ENCODE measurements around the gene INPP4A.

Gene INPP4A

DNA sequence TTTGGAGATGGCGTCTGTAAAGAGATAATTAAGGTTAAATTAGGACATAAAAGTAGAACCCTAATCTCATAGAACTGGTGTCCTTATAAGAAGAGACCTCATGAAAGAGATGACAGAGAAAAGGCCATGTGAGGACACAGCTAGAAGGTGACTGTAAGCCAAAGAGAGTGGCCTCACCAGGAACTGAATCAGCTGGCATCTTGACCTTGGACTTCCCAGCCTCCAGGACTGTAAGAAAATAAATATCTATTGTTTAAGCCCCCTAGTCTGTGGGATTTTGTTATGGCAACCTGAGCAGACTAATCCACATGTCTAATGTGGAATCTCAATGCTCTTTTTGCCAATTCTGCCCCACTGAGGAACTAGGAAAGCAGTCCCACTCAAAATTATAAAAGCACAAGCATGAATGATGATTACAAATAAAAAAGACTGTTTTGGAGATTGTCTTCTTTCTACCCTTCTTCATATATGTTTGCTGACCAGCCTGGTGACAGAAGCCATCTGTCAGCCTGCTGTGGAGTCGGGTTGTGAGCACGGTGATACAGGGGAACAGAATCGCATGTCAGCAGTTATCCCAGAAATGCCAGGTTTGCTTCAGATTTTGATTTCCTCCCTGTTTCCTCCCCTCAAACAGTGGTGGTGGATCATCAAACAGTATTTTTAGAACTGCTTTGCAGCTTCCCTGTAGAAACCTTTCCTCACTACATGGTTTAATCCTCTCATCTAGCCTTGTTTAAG lies 54.2 kb downstream of the INPP4A start:
- DNase-seq: no peak

- DNase-seq: no peak
Measured at GRCh38 chr2:98500561-98500960, 55.9 kb downstream of the INPP4A start.

GRCh38 chr2:98501223-98501622 lies 56.6 kb downstream of the INPP4A start:
- DNase-seq: no peak

- no peak for DNase-seq
Measured at GRCh38 chr2:98501876-98502275, 57.2 kb downstream of the INPP4A start.

- no peak for DNase-seq
Measured at GRCh38 chr2:98502556-98503335, 58.1 kb downstream of the INPP4A start.

- no peak for DNase-seq
Measured at GRCh38 chr2:98503481-98504105, 58.9 kb downstream of the INPP4A start.

DNA sequence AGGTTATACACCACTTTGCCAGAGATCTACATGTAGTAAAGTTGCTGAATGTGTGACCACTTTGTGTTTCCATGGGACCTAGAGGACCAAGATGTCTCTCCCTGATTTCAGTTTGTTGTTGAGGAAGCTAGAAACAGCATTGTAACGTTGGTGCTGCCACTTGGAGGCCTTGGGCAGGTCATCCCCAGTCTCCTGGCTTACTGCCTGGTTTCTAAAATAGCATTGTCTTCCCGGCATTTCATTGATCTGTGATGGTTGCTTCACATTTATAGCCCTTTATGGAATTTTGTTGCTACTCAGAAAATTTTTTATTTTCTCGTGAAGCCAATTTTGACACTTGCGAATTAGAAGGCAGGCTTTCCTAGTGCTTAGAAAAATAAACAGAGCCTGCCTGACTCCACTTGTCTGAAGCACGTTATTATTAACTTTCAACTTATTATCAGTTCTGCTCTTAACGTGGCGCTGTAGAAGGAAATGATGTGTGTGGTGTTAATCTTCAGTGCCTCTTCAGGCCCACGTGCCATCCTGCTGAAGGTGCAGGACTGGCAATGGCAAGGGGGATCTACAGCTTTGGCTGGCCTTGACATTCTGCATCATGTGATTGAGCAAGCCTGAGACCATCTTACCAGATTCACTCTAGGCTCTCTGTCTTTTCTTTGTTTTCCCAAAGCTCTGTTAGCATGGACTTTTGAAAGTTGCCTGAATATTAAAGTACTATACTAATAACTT lies 59.9 kb downstream of the INPP4A start:
- DNase-seq: no peak

- peak; percentile 24 for DNase-seq
Measured at GRCh38 chr2:98505311-98505808, 60.7 kb downstream of the INPP4A start.

GRCh38 chr2:98505971-98506664 lies 61.5 kb downstream of the INPP4A start:
- no peak for DNase-seq

- no peak for DNase-seq
Measured at GRCh38 chr2:98506881-98507280, 62.2 kb downstream of the INPP4A start.

- no peak for DNase-seq
Measured at GRCh38 chr2:98507461-98507860, 62.8 kb downstream of the INPP4A start.

DNA sequence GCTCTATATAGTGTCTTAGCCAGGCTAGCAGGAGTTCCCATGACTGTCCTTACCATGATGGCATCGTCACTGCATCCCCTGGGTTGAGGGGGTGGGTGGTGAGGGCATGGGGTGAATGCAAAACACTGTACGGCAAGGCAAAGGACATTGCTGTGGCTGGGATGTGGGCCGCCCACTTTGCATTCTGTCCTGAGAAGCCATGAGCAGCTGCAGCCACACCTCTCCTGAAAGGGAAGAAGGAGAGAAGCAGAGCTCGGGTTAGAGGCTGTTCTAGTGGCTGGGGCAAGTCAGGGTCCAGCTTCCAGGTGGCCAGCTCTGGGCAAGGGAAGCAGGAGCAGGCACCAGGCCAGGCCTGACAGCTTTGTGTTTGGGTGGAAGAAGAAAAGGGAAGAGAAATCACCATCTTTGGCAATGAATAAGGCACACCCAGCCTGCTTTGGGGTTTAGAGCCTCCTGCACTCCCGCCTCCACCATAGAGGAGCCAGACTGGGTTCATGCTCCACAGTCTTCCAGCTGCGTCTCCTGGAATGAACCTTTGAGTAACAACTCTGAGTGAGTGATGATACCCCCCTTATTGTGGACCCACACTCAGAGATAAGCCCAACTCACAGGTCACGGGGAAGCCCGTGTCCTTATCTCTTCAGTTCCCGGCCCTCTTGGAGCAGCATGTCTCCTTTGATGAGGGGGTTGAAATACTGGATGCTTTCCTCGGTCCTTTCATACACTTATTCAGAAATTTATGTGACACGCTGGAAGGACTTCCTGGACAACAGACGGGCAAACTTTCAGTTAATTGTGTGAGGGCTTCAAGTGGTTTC lies 63.4 kb downstream of the INPP4A start:
- no peak for DNase-seq

GRCh38 chr2:98508709-98509066 lies 64.0 kb downstream of the INPP4A start:
- peak; percentile 54 for DNase-seq

GRCh38 chr2:98509542-98510321 lies 65.1 kb downstream of the INPP4A start:
- DNase-seq: no peak

GRCh38 chr2:98510322-98510662 lies 65.6 kb downstream of the INPP4A start:
- DNase-seq: no peak

DNA sequence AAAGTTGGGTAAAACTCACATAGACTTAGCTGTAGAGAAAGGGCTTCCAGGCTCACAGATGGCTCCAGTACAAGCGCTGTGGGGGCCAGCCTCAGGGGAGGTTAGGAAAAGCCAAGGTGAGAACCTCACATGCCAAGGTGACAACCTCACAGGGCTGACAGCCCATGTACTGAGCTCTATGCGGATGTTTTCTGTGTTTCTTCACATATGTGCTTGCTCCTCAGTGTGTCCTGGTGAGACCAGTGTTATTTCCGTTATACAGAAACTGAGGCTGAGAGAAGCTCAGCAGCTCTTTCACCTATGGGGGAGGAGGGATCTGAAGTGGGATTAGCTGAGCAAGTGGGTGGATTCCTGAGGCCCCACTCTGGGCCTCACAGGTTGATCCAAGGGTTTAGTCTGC lies 67.3 kb downstream of the INPP4A start:
- DNase-seq: no peak

DNA sequence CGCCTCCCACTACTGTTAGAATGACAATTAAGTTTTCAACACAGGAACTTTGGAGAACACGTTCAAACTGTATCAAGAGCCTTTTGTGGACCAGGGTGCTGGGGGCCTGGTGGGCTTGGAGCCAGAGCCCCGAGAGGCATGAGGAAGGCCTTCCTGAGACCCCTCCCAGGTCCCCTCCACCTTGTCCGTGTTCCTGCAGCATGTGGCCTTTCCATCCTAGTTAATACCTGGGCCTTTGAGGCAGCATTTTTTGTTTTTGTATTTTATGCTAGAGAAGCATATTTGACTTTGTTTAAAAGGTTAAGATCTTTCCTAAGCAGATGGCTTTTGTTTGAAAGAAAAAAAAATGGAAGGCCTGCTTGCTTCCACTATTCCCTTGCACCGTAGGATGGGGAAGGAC lies 68.0 kb downstream of the INPP4A start:
- no peak for DNase-seq

GRCh38 chr2:98514096-98514639 lies 69.5 kb downstream of the INPP4A start:
- no peak for DNase-seq

GRCh38 chr2:98514879-98515249 lies 70.2 kb downstream of the INPP4A start:
- DNase-seq: no peak

- no peak for DNase-seq
Measured at GRCh38 chr2:98515250-98515991, 70.8 kb downstream of the INPP4A start.

Data from CD4-positive, alpha-beta T cell treated with Interleukin-21 for 1 hour (primary cell).